ENCODE results near the gene CPSF3.

DNA sequence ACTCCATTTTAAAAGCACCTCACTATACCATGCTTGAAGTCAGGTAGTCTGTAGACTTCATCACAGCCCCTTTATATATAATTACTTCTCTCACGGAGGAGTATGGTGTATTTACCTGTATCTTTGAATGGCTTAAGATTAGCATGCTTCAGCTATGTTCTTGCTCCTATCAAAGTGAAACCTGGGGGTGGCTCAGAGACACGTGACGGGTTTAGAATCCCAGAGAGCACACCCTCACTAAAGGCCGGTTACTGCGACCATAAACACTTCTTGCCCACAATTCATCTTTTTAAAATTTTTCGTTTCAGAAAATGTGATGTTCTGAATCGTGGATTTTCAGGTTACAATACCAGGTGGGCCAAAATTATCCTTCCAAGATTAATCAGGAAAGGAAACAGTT, 54.5 kb downstream of the CPSF3 start:
- TF ChIP-seq, protein P1, sequence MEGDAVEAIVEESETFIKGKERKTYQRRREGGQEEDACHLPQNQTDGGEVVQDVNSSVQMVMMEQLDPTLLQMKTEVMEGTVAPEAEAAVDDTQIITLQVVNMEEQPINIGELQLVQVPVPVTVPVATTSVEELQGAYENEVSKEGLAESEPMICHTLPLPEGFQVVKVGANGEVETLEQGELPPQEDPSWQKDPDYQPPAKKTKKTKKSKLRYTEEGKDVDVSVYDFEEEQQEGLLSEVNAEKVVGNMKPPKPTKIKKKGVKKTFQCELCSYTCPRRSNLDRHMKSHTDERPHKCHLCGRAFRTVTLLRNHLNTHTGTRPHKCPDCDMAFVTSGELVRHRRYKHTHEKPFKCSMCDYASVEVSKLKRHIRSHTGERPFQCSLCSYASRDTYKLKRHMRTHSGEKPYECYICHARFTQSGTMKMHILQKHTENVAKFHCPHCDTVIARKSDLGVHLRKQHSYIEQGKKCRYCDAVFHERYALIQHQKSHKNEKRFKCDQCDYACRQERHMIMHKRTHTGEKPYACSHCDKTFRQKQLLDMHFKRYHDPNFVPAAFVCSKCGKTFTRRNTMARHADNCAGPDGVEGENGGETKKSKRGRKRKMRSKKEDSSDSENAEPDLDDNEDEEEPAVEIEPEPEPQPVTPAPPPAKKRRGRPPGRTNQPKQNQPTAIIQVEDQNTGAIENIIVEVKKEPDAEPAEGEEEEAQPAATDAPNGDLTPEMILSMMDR (IDR thresholded peaks at IDR 0.05; ENCODE audit: insufficient read depth, low read depth, low read length), result no peak
- no peak for TF ChIP-seq EZH2 (IDR thresholded peaks at IDR 0.05; ENCODE audit: insufficient read depth, low read length)

Measured in astrocyte (in vitro differentiated cells and primary cell).